Activated CD4-positive, alpha-beta T cell treated with anti-CD3 and anti-CD28 coated beads for 24 hours (primary cell): Measurements from ENCODE around the gene CLCN3.
"Not testable (repeated sequence)": the region's sequence is repeated elsewhere in the genome, so short reads cannot be mapped to it uniquely, and the experiment has no call there.

Experiments
- DNase-seq, 2 donors: peaks; one replicate each; pipeline ENCODE4 v3.0.0-alpha.2; 2020; ENCODE audit warnings: low read depth in 2 of 2

The CLCN3 gene

DNA sequence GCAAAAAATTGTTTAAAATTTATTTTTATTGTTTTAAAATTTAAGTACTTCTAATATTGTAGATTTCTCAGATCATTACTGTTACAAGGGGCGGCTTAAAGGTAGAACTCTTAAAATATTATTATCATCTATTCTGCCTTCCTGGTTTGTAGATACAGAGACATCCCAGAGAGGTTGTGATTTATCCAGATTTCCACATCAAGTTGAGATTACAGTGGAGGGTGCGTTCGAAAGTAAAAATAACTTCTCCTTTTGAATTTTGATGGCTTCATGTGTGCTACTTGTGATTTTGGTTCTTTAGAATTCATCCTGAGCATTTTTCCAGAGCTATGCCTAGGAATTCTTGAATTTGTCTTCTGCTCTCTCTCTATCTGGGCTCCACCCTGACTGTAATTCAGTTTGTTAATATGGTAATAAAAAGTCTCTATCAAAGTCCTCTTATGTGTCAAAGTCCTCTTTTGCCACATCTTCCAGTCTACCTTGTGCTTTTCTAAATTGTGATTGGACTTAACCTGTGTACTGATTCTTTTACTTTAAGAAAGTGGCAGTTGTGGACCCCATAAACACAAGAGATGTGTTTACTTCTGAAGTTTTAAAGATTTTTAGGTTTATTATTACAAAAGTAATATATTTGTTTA, 37.2 kb downstream of the CLCN3 start:
- DNase-seq = no peak

- DNase-seq = no peak
Measured at GRCh38 chr4:169658196-169658595, 37.8 kb downstream of the CLCN3 start.

GRCh38 chr4:169658975-169659715, 38.8 kb downstream of the CLCN3 start:
- DNase-seq = no peak

DNA sequence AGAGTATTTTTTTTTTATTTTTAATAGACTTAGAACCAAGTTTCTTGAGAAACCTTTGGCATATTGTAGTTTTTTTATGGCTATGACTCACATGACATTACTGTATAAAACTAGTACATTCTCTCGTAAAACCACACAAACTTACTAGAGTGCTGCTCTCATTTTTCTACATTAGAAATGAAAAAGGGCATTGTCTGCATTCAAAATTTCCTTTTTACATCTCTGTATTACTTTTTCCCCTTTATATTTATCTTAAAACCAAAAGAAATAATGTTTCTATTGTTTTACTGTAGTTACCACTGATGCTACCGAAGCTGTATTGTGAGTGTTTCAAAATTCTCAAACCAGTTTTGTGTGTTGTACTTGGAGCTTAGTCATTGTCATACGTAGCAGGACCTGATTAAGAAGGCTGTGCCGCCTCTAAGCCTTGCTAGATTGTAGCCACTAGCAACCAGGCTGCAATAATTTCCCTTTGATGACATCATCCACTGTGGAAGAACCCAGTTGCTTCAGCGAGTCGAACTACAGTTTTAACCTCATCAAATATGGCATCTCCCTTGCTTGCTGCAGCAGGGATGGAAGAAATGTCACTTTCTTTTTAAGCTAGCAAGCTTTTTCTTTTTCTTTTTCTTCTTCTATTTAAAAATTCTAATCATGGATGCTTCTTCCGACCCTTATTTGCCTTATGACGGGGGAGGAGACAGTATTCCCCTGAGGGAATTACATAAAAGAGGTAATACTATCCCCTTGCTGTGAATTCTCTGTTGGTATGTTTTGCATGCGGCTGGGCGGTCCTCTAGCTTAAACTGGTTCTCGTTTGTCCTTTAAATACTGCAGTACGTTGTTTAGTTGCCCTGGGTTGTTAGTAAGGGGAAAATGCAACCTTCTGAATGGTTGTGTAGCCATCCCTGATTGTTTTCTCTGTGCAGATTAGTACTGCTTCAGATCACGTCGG, 39.6 kb downstream of the CLCN3 start:
- DNase-seq = peak; percentile 12 to 47

GRCh38 chr4:169660929-169661328, 40.6 kb downstream of the CLCN3 start:
- no peak for DNase-seq

DNA sequence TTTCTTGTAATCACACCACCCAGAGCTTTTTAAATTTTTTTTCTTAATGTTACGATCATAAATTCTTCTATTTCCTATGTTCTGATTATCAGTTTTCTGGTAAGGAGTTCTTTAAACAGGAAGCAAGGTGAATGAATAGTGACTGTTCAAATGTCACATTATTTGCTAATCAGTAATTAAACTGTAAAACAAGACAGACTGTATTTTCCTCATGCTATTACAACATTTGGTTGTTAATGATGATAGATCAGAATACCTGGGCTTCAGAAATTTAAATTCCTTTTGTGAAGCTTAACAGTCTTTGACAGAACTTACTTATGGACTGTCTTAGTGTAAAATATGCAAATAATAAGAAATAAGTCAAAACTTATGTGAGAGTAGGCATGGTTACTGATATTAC, 41.4 kb downstream of the CLCN3 start:
- DNase-seq = no peak

- DNase-seq = no peak
Measured at GRCh38 chr4:169662206-169662605, 41.8 kb downstream of the CLCN3 start.

DNA sequence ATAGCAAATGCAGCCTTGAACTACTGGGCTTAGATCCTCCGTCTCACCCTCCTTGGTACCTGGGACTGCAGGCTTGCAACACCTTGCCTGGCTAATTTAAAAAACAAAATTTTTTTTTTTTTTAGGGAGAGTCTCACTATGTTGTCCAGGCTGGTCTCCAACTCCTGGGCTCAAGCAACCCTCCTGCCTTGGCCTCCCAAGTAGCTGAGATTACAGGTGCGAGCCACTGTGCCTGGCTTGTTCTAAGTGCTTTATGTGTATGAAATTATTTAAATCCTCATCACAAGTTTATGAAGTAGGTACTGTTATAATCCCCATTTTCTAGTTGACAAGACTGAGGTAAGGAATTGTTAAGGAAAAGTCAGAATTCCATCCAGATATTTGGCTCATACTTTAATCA, 43.0 kb downstream of the CLCN3 start:
- DNase-seq = no peak

DNA sequence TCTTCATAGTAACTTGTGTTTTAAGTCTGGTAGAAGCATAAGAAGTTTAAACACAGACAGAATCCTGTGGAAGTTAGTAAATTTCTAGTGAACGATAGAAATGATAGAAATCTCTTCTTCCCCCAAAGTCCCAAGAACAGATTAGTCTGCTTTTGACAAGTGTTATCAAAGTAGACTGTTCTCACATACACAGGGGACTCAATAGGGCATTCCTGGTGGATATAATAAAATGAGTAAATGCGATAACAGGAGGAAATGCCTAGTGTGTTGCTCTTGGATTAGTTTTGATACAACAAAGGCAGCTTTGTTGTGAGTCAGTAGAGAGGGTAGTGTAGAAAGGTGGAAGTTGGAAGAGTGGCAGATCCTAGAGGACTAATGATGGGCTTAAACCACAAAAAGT, 43.5 kb downstream of the CLCN3 start:
- no peak for DNase-seq

DNA sequence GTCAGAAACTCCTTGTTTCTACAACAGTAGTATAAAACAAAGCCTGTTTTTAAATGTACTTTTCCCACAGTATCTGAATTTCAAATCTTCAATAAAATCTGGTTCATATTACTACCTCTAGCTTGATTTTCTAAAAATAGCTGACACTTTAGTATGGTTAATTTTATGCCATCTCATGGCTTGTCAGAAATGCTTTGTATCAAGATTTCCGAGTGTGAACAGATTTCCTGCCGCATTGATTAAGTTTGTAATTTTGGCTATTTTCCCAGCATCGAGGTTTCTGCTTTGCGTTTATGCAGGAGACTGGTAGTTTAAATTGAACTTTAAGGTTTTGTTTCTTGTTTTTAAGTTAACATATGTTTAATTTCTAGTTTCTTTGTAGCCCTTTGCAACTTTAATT, 44.2 kb downstream of the CLCN3 start:
- no peak for DNase-seq

DNA sequence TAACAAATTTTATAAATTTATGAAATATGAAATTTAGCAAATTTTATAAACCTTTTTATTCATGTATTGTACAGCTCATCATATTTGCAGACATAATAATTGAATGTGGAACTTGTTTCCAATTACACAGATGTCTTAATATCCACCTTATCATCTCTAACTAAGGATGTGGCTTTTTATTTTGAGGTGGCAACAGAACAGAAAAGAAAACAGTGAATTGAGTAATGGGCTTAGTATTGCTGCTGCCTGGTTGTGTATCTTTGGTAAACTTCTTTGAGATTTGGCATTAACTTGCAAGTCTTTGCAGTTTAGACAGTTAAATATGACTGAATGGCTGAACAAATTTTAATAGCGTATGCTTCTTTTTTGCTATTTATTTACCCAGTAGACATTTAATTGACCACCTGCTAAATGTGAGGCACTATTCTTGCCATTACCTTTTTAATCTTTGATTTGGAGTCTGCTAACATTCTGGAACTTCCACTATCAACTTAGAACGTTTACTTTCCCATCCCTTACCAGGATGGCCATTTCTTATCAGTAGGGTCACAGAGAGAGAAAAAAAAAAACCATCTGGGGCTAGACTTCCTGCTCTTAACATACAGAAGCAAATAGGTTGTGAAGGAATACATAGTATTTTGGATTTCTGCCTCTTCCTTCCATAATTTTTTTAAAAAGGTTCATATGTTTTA, 44.8 kb downstream of the CLCN3 start:
- DNase-seq = no peak

GRCh38 chr4:169668069-169668721, 47.8 kb downstream of the CLCN3 start:
- DNase-seq = no peak

- no peak for DNase-seq
Measured at GRCh38 chr4:169675825-169676224, 55.4 kb downstream of the CLCN3 start.

DNA sequence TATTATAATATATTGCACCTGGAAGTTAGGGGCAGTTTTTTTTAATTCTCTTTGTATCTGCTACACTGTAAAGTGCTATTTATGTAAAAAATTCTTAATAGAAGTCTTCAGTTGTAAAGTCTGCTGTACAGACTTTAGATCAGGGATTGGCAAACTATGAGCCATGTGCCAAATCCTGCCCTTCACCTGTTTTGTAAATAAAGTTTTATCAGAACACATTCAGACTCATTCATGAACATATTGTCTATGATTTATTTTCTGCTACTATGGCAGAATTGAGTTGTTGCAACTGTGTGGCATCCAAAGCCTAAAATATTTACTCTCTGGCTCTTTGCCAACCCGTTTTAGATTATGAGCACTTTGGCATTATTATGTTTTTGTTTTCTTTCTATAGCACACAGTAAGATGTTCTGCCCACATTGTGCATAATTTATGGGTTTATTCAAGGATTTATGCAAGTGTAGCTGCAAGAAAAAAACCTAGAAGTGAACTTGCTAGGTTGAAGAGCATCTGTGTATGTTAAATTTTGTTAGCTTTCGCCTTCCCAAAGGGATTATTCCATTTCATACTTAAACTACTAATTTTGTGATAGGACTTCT, 56.9 kb downstream of the CLCN3 start:
- no peak for DNase-seq

DNA sequence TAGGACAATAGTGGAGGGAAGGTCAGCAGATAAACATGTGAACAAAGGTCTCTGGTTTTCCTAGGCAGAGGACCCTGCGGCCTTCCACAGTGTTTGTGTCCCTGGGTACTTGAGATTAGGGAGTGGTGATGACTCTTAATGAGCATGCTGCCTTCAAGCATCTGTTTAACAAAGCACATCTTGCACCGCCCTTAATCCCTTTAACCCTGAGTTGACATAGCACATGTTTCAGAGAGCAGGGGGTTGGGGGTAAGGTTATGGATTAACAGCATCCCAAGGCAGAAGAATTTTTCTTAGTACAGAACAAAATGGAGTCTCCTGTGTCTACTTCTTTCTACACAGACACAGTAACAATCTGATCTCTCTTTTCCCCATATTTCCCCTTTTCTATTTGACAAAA, 58.1 kb downstream of the CLCN3 start:
- DNase-seq = not testable (repeated sequence)

DNA sequence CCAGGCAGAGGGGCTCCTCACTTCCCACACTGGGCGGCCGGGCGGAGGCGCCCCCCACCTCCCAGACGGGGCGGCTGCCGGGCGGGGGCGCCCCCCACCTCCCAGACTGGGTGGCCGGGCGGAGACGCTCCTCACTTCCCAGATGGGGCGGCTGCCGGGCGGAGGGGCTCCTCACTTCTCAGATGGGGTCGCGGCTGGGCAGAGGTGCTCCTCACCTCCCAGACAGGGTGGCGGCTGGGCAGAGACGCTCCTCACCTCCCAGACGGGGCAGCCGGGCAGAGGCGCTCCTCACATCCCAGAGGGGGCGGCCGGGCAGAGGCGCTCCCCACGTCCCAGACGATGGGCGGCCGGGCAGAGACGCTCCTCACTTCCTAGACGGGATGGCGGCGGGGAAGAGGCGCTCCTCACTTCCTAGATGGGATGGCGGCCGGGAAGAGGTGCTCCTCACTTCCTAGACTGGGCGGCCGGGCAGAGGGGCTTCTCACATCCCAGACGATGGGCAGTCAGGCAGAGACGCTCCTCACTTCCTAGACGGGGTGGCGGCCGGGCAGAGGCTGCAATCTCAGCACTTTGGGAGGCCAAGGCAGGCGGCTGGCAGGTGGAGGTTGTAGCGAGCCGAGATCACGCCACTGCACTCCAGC, 58.7 kb downstream of the CLCN3 start:
- not testable (repeated sequence) for DNase-seq

DNA sequence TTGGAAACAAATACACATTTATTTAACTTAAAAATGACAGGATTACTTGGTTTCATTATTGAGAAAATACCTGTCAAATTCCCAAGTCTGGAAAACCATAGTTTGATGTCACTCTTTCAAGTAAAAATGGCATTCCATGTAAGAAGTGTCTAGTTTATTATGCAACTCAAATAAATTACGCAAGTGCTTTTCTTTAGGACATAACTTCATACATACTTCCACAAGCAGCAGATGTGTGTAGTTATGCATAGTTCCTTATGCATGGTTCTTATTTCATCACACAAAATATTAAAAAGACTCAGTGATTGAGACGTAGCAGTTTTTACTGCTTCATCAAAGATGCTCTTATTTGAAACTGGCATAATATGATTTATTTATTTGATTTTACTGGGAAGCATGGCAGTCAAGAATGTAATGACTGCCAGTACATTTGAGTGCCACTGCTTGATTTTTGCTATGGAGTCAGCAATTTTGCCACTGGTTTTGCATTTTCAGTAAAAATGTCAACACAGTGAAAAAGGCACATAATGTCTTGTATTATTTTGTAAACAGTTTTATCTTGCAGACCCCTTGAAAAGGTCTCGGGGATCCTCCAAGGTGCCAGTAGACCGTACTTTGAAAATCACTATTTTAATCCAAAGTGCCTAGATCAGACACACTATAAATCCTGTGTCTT, 62.1 kb downstream of the CLCN3 start:
- no peak for DNase-seq

DNA sequence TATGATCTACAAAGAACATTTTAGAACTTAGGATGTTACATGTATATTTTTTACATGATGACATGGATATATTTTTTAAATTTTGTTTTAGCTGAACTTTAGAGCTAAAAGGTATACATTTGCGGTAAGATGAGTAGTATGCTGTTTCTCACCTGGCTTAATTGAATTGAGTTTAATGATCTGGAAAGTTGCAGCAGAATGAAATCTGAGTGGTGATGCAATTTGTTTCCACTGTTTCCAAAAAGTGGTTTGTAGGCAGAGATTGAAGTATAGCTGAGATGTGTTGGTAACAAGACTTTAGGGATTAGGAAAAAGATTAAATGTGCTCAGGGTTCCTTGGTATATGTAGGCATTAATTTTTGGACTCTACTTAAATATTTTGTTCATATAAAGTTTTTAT, 69.3 kb downstream of the CLCN3 start:
- no peak for DNase-seq

DNA sequence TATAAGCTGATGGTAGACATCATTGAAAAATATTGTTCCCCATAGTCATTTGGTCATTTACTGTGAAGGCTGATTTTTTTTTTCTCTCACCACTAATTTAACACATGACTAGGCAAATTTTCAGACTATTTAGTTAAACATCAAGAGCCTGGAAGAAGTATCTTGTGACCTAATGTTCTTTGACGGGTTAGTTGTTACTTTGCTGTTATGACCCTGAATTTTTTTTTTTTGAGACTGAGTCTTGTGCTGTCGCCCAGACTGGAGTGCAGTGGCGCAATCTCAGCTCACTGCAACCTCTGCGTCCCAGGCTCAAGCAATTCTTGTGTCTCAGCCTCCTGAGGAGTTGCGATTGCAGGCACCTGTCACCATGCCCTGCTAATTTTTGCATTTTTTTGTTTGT, 70.4 kb downstream of the CLCN3 start:
- no peak for DNase-seq

- DNase-seq = no peak
Measured at GRCh38 chr4:169698331-169698730, 78.0 kb downstream of the CLCN3 start.
